Measurements from ENCODE around the gene RPL13. TPM values are rescaled to one million over a fixed set of nuclear protein-coding genes. Genes with fewer than 3 reads are reported as not detected.

The RPL13 gene
- total and polyA plus RNA-seq, 12 donors: 786 to 7,398 (median 999) TPM

- DNase-seq (no peak), ATAC-seq (no peak)
- no peaks in the 10 kb centered on the region for H3K27me3 ChIP-seq
- peaks cover 0 to 3% (median 1%) of the 10 kb centered on the region in 9 donors for H3K4me1 ChIP-seq
- intact Hi-C loops (cut with DNase I): loop anchor here in 2 of 10 donors (10.0 kb wide), 2 partner anchors 218 to 228 kb away; no protein-coding TSS in a partner anchor
- no peak overlapping the region for H3K4me3 ChIP-seq
- 95 to 96% methylated on average over 22 of the region's 22 CpGs for WGBS, 2 donors
- H3K36me3 ChIP-seq: peaks cover 0 to 100% (median 74%) of the 10 kb centered on the region in 9 donors
- no peak for TF ChIP-seq CTCF (IDR thresholded peaks at IDR 0.05)
- no peaks in the 10 kb centered on the region for H3K9me3 ChIP-seq
- no peak overlapping the region for H3K27ac ChIP-seq
Observed at GRCh38 chr16:89552329-89552728, 8.2 kb upstream of the RPL13 start.

- Histone ChIP-seq H3K36me3 (peaks cover 0 to 100% (median 70%) of the 10 kb centered on the region in 9 donors), H3K9me3 (no peaks in the 10 kb centered on the region), H3K27ac (no peak overlapping the region), H3K27me3 (no peaks in the 10 kb centered on the region), H3K4me3 (no peak overlapping the region), H3K4me1 (peaks cover 0 to 8% (median 6%) of the 10 kb centered on the region in 9 donors)
- WGBS, 2 donors: 91 to 94% methylated on average over 13 of the region's 13 CpGs
- no peak for DNase-seq
- ATAC-seq: no peak
- intact Hi-C loops (cut with DNase I): loop anchor here in 2 of 10 donors (10.0 kb wide), 2 partner anchors 218 to 228 kb away; no protein-coding TSS in a partner anchor
- TF ChIP-seq CTCF (IDR thresholded peaks at IDR 0.05): no peak
Observed at GRCh38 chr16:89552913-89553312, 7.6 kb upstream of the RPL13 start.

GRCh38 chr16:89553733-89554132, 6.7 kb upstream of the RPL13 start:
- 87 to 90% methylated on average over 18 of the region's 18 CpGs for WGBS, 2 donors
- Histone ChIP-seq H3K36me3 (peaks cover 0 to 94% (median 62%) of the 10 kb centered on the region in 9 donors), H3K4me3 (no peak overlapping the region), H3K9me3 (no peaks in the 10 kb centered on the region), H3K27me3 (no peaks in the 10 kb centered on the region), H3K4me1 (peaks cover 0 to 10% (median 8%) of the 10 kb centered on the region in 9 donors), H3K27ac (no peak overlapping the region)
- DNase-seq (no peak), ATAC-seq (no peak)
- intact Hi-C loops (cut with DNase I): loop anchor here in 2 of 10 donors (10.0 kb wide), 2 partner anchors 219 to 229 kb away; no protein-coding TSS in a partner anchor
- TF ChIP-seq CTCF (IDR thresholded peaks at IDR 0.05): no peak

- Histone ChIP-seq H3K4me3 (no peak overlapping the region), H3K27me3 (no peaks in the 10 kb centered on the region), H3K4me1 (peaks cover under 1 to 15% (median 9%) of the 10 kb centered on the region in 9 donors), H3K9me3 (no peaks in the 10 kb centered on the region), H3K36me3 (peaks cover 0 to 87% (median 56%) of the 10 kb centered on the region in 9 donors), H3K27ac (no peak overlapping the region)
- TF ChIP-seq CTCF (IDR thresholded peaks at IDR 0.05): no peak
- ATAC-seq (no peak), DNase-seq (no peak)
- intact Hi-C loops (cut with DNase I): loop anchor here in 2 of 10 donors (10.0 kb wide), 2 partner anchors 220 to 230 kb away; no protein-coding TSS in a partner anchor
- 96% methylated on average over 12 of the region's 12 CpGs for WGBS, 2 donors
Observed at GRCh38 chr16:89554343-89554742, 6.1 kb upstream of the RPL13 start.

Data from heart right ventricle (tissue), 16 donors.